Brain pericyte (primary cell): Measurements from ENCODE around the gene ACP3.

Source experiments
- DNase-seq: peaks from one replicate; pipeline ENCODE4 v3.0.0-alpha.2; 2012; ENCODE audit warnings: low read depth, low spot score

Gene ACP3

DNA sequence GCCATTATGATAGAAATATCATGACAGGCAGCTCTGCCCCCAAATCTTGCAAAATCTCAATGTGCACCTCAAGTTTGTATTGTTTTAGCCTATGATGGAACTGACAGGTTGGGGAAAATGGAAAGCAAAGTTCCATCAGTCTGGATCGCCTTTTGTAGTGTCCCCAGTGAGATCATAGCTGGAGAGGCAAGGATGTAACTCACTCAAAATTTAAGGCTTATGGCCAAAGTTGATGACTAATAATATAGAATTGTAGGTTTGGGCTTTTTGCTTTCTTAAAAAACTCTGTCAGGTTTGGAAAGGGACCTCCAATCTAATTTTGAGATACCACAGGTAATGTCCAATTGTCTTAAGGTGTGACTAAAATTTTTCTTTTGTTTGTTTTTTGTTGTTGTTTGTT, 1.4 kb upstream of the ACP3 start:
- no peak for DNase-seq

DNA sequence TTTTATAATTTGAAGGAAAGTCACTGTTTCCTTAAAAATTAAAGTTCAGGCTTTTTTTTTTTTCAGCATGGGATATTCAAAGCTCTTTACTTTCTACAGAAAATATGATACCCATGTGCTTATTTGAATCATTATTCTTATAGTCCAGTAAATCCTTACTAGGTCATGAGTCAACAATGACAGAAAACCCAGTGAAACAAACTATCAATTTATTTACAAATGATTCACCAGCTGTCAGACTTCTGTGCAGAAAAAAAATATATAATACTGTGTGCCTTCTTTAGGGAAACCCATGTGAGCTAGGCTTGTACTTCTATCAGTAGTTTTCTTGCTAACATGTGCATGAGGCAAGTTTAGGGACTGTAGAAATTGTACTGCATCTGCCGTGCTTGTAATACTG, 1.2 kb downstream of the ACP3 start:
- no peak for DNase-seq

DNA sequence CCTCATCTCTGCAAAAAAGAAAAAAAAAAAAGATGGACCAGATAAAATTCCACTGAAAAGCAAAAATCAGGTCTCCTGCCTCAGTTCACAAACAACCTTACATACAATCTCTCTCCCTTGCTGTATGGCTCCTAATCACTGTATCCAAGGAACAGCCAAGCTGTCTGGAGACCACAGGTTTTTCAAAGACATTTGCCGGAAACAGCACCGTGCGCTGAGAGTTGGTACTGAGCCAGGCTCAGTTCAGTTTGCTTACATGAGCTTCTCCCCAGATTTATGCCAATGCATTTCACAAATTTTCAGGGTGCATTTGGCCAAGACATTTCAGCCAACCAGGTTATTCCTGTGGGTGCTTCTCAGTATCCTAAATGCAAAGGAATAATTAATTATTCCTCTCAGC, 4.1 kb downstream of the ACP3 start:
- DNase-seq: no peak

DNA sequence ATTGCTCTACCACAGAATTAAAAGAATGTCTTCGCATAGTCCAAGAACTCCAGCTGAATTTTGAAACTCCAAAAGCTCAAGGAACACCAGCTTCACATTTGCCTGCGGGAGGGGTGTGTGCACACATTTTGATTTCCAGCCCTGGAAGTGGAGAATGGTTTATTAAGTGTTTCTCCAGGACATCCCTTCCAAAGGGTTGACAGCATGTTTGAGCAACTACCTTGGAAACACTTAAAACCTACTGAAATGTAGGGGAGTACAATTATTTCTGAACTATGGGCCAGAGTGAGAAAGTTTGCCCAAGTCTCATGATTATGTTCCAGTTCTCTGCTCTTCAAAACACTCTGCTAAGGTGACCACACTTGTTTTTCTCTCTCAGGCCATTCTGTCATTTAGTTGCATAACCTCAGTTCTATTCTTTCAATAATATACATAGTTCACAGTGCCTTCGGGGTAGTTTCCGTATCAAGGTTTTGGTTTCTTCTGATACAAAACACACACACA, 7.9 kb downstream of the ACP3 start:
- no peak for DNase-seq

DNA sequence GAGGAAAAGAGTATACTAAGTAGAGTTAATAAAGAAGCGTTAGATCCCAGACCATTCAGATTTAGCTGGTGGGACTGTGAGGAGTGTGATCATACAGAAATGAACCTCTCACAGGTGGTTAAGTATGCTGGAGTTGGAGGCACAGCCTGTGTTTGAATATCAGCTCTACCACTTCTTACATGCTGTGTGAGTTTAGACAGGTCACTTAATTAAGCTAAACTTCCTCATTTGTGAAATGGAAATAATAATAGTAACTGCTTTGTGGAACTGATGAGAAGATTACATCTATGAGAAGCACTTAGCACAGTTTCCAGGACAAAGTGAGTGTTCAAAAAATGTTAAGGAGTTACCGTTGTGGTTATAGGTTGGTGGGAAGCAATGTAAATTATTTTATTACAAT, 8.4 kb downstream of the ACP3 start:
- DNase-seq: no peak

DNA sequence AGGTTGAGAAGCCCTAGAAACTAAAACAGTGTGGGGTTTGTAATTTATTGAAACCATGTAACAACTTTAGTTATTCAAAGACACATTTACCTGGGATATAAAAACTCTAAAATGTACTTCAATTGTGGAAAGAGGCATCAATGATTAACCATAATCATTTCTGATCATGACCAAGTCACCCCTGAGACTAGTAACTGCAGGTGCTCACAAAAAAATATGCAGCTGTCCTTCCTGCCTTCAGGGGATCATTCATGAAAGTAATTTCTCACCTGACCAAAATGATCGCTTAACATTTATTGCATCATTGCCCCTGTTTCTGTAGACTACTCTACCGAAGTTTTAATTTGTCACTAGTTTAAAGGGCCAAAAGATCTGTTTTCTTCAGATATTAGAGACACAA, 9.0 kb downstream of the ACP3 start:
- no peak for DNase-seq

DNA sequence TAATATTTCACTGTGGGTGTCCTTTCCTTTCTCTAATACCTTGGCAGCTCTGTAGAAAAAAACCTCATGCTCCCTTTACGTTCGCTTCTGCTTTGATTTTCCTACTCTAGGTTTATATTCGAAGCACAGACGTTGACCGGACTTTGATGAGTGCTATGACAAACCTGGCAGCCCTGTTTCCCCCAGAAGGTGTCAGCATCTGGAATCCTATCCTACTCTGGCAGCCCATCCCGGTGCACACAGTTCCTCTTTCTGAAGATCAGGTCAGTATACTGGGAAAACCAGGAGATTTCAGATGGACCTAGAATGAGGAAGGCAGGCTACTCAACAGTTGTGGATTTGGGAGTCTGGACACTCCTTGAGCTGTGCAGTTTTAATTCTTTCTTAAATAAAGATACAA, 14.9 kb downstream of the ACP3 start:
- DNase-seq: no peak

DNA sequence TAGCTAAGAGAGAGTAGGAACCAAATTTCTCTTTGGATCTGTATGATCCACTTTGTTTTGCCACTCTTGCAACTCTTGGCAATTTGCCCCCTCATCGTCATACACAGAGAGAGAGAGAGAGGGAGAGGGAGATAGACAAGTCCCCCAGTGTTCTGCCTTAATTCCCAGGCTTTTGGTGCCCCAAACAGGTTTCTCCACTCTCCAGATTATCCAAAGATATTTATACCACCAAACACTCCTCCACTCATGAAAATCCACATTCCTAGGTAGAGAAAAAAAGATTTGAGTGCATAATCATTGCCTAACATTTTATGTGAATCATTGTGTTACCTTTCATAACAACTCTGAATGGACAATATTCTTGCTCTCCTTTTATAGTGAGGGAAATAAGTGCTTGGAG, 15.3 kb downstream of the ACP3 start:
- no peak for DNase-seq

DNA sequence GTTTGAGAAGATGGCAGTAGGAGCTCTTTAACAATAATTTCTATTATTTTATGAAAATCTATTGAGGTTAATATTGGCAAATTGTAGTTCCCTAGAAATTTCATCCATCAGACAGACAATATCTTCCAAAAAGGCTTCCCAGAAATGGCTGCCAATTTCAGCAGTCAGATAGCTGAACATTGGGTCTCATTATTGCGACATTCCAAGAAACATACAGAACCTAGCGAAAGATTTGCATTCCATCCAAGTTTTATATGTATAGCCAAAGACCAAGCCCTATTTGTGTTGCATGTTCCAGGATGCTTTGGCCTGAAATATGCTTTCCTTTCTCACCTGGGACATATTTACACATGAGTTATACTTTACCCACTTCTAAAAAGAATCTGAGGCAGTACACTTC, 24.5 kb downstream of the ACP3 start:
- no peak for DNase-seq

DNA sequence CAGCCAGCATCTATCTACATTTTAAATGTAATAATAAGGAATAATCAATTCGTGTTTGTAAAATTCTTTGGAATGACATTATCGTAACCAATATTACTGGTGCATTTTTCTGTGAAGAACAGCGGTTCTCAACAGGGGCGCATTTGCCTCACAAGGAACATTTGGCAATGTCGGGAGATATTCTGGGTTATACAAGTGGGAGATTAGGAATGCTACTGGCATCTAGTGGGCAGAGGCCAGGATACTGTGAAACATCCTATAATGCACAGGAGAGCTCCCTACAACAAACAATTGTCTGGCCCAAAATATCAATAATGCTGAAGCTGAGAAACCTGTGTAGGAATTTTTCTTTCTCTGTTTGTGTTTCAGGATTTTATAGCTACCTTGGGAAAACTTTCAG, 25.0 kb downstream of the ACP3 start:
- no peak for DNase-seq

DNA sequence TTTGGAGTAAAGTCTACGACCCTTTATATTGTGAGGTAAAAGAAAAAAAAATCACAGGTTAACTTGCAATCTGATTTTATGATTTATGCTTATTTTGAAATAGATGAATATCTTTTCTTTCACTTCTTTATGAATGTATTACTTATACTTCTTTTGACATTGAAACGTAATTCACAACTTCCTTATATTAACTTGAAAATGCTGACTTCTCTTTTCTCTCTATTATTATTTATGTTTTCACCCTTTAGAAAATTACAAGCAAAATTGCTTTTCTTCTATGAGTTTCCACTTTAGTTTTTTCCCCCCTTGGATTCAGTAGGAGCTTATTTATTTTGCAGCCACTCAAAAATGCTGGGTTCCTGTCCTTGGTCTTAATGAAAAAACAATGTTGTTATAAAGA, 25.4 kb downstream of the ACP3 start:
- DNase-seq: no peak

DNA sequence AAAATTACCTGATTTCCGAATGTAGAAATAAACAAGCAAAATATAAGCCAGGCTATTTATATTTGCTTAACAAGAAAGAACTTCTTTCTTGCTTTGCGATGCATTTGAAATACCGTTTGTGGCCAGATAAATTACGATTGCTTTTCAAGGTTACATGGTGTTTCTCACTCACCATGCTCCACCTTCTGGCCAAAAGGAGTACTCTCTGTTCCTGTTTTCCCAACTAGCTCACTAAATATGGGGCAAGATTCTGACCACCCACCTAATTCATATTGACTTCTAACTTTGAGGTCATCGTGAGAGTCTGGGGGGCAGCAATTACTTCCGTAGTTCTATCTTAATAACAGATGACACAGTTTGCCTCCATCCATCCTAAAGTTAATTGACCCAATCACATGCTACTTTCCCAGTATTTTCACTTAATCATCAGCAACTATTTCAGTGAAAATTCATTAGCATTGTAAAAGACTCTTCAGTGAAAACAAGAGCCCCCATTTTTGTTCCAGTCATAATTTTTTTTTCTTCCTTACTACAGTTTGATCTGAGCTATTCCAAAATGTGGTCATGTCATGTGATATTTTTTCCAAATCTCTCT, 25.9 kb downstream of the ACP3 start:
- DNase-seq: no peak

DNA sequence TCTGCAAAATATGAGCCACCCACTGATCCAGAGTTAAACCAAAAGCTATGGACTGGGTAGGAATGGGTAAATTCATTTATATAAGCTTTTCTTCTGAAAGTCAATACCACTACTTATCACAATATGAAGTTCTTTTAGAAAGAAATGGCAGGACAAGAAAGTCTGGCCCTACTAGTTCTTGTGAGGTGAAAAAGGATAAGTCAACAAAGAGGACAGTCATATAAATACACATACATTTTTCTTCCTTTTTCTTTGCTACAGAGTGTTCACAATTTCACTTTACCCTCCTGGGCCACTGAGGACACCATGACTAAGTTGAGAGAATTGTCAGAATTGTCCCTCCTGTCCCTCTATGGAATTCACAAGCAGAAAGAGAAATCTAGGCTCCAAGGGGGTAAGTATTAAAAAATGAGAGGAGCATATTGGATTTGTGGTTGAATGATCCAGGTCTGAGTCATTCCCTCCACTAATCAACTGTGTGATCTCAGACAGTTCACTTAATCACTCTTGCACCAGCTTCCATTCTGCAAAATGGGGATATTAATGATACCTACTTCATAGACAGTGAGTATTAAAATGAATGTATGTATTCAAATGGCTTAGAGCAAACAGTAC, 27.6 kb downstream of the ACP3 start:
- DNase-seq: no peak

DNA sequence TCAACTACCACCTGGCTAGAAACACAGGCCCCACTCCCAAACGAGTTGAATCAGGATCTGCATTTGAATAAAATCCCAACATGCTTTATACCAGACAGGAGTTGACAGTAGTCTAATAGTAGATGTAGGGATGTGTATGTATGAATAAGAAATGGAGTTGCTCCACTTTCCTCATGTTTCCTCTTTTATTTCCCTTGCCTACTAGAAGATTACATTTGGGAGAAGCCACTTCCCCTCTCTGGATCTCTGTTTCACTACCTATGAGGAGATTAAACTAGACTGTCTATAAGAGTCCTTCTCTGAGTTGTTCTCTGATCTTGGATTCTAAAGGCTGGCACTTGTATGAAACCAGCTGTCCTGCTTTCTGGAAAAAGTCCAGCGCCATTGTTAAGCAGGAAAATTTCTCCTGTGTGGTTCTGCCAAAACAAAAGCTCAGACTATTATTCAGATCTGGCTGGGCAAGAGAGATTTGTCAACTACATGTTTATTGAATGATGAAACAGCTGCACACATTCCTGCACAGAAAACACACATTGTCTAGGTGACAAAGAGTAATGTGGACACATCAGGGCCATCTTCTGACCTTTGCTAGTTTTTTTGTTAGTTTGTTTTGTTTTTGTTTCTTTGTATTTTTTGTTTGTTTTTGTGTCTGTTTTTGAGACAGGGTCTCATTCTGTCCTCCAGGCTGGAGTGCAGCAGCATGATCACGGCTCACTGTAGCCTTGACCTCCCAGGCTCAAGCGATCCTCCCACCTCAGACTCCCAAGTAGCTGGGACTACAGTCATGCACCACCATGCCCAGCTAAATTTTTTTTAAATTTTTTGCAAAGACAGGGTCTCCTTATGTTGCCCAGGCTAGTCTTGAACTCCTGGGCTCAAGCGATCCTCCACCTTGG, 29.9 kb downstream of the ACP3 start:
- no peak for DNase-seq

DNA sequence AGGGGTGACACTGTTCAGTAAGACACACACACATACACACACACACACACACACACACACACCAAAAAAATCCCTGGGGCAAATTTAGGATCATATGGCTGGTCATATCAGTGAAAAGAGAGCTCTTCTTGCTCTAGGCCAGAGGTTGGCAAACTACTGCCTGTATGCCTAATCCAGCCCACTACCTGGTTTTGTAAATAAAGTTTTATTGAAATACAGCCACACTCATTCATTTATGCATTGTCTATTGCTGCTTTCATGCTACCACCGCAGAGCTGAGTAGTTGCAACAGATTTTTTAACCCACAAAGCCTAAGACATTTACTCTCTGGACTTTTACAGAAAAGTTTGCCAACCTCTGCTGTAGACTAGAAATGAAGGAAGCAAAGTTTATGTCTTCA, 30.6 kb downstream of the ACP3 start:
- DNase-seq: no peak

DNA sequence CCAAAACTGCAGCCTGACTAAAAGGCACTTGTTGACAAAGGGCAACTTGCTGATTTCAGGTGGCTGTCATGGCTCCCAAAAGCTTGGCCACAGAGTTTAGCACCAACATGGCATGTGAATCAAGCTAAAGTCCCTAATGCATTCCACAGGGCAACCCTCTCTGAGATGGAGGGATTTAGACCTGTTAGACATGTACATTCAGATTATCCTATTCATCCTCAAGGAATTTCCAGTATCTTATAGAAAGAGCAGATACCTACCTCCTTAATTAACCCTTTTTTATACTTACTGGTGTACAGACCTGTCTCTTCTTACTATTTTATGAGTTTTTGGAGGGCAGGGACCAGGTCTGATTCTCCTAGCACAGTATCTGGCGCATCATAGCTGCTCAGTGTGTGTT, 31.3 kb downstream of the ACP3 start:
- no peak for DNase-seq

DNA sequence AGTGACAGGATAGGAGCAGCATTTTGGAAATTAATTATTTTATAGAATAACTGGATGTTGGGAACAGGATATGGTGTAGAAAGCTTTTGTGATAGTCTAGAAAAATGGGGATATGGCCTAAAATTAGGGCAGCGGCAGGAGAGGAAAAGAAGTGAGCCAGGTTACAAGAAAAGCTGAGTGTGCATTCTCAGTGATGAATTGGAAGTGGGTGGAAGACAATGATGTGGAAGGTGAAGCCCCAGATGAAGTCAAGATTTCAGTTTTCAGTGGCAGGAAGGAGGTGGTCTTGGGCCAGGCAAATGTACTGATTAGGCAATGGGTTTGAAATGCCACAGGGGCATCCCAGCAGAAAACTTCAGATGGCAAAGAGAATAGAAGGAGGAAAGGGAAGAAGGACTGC, 33.6 kb downstream of the ACP3 start:
- no peak for DNase-seq

DNA sequence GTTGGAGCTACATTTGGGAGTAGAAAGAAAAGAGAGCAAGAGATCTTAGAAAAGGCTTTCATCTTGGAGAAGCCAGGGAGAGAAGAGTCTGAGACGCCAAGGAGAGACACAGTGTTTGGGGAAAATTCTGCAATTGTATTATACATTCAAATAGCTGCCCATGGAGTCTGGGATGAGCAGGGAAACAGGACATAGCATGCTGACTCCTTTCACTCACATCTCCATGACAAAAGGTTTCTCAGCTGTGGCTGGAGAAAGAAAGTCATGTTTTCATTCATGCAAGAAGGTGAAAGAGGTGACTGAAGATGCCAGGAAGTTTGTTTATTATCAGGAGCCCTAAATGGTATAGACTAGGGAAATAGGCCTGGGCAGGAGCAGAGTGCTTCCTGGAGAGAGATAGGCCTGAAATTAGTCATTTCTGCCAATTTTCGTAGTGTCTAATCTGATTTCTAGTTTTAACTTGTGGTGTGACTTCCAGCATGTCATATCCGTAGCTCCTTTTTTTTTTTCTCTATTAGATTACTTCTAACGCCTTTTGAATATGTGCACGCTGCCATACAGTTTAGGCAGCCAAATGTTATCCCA, 34.1 kb downstream of the ACP3 start:
- DNase-seq: no peak

DNA sequence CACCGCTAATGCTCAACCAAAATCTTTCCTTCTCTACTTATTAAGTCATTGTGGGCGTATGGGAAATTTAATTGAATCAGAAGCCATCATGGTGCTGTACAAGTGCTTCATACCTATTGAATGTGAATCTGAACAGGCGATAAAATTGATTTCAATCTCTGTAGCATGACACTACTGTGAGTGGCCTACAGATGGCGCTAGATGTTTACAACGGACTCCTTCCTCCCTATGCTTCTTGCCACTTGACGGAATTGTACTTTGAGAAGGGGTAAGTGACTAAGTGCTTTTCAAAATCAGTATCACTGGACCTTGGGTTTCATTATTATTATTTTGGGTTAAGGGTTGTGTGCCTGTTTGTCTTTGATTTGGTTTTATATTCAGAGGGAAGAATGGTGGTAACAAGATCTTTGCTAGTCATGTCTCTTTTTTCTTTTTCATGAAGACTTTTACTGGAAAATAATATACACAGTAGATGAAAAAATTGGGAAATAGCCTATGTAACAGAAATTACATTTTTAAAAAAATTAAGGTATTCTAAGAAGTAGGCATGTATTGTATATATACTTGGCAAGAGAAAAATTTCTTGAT, 35.4 kb downstream of the ACP3 start:
- DNase-seq: peak; percentile 15

DNA sequence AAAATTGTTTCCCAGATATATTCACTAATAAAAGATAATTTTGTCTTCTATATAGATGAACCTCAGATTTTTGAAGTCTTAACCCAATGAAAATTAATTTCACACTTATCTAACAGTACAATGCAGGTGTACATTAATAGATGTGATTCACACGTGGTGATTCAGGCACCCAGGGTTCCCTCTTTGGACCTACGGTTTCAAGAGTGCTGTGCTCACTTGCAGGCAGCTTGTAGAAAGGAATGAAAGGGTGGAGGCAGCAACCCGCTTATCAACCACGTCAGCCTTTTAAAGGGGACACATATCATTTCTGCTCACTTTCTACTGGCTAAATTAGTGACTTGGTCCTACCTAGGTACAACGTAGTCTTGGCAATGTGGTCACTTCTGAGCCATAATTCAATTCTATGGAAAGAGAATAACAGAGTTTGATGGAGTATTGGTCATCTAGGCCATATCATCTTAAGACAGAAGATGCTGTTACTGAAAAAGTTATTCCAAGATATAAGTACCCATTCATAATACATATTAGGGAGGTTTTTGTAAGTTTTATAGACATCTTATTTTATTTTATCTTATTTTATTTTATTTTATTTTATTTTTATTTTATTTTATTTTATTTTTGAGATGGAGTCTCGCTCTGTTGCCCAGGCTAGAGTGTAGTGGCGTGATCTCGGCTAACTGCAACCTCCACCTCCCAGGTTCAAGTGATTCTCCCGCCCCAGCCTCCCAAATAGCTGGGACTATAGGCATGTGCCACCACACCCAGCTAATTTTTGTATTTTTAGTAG, 37.9 kb downstream of the ACP3 start:
- DNase-seq: no peak

DNA sequence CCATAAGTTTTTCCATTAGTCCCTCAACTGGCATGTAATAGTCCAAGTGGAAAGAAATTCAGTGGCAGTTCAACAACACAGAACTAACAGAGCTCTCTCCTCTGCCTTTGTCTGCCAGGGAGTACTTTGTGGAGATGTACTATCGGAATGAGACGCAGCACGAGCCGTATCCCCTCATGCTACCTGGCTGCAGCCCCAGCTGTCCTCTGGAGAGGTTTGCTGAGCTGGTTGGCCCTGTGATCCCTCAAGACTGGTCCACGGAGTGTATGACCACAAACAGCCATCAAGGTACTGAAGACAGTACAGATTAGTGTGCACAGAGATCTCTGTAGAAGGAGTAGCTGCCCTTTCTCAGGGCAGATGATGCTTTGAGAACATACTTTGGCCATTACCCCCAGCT, 39.4 kb downstream of the ACP3 start:
- no peak for DNase-seq
